Central memory CD4-positive, alpha-beta T cell (primary cell): ENCODE data around the gene UBFD1.
"Not testable (repeated sequence)": the region's sequence is repeated elsewhere in the genome, so short reads cannot be mapped to it uniquely, and the experiment has no call there.

Experiments used
- DNase-seq: peaks from one replicate; pipeline ENCODE4 v3.0.0; 2022

UBFD1 gene

DNA sequence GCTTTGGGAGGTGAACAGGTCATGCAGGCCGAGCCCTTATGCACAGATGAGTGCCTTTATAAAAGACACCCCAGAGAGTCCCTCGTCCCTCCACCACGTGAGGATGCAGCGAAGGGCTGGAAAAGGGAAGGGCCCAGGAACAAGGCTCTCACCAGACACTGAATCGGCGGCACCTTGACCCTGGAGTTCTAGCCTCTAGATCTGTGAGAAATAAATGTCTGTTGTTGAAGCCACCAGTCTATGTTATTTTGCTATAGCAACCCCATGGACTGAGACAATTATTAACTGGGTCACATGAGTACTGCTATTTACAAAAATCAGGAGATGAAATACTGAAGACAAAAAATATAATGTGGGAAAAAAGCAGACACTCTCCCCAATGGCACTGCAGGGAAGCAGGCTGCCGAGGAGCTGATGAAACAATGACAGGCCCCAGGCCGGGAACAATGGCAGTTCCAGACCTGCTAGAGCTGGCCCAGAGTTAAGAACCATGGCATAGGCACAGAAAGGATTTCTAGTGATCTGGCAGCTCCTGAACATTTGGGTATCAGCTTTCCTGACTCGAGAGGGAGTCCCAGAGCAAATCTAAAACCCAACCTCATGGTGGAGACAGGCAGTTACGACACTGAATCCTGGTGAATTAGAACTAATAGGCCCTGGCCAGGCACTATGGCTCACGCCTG, 29.4 kb upstream of the UBFD1 start:
- DNase-seq, result no peak

DNA sequence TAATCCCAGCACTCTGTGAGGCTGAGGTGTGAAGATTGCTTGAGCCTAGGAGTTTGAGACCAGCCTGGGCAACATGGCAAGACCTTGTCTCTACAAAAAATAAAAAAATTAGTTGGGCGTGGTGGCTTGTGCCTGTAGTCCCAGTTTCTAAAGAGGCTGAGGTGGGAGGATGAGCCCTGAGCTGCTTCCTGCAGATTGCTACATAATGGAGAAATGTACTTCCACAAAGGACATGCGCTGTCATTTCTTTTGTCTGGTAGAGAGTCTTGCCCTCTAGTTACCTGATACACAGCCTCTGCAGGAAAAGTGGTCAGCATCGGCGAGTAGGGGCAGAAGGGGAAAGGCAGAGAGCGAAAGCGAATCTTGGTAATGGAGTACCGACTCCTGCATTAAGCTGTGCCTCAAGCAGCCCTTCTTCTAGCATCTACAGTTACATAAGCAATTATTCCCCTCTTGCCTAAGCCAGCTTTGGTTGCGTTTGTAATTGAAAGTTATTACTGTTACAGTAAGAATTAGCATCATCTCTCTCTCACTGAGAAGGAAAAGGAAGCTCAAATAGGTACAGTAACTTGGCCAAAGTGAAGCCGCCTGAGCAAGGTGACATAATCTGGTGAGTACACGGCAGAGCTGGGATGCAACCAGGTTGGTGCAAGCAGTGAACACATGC, 28.8 kb upstream of the UBFD1 start:
- DNase-seq, result no peak

DNA sequence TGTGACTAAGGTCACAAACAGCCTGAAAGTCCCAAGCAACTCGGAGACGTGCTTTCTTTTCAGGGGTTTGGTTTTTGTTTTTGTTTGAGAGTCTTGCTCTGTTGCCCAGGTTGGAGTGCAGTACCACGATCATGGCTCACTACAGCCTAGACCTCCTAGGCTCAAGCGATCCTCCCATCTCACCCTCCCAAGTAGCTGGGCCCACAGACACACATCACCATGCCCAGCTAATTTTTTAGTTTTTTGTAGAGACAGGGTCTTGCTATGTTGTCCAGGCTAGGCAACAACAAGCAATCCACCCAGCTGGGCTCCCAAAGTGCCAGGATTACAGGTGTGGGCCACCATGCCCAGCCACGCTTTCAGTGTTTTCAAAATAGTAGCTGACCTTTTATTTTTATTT, 27.5 kb upstream of the UBFD1 start:
- no peak for DNase-seq

DNA sequence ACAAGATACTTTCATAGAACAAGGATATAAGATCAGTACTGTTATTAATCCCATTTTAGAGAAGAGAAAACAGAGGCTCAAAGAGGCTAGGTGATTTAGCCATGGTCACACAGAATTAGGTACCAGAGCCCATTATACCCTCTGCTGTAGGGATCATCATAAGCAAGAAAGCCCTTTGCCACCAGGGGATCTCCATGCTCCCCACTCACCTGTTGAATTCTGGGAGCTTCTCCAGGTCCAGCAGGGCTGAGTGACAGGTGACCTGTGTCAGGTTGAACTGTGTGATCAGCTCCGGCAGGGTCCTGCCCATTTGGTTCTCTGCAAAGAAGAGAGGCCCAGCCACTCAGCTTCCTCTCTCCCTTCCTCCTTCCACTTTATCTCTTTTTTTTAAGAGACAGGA, 25.1 kb upstream of the UBFD1 start:
- DNase-seq, result no peak

DNA sequence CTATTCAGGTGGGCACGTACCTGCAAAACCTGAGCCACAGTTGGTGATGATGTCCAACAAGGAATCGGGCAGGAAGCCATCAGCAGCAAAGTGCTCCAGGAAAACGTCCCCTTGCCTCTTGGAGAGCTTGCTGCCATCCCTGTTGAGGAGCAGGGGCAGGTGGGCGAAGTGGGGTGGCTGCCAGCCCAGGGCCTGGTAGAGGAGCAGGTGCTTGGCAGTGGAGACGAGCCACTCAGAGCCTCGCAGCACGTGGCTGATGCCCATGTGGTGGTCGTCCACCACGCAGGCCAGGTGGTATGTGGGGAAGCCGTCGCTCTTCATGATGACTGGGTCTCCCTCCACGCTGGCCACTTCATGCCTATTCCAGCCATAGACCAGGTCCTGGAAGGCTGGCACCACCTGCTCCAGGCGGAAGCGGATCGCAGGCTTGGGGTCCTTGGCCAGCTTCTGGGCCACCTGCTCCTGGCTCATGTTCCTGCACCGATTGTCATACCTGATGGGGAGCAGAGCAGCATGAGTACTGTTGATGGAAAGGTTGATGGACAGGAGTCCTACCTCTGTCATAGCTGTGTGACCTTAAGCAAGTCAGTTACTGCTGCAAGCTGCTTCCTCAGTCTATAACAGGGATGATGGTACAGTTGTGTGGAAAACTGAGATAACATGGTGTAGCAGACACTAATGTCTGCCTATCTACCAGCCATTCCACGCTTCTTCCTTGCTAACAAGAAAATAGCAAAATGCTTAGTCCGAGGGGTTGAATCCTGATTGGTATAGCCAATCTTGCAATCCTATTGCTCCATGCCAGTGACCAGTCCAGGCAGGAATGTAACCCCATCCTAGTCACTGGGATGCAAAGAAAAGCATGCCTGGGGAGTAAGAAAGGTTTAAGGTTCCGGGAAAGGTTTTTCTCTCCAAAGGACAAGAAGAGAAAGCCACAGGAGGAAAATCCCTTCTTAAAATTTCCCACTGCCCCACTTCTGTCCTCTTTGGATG, 22.4 kb upstream of the UBFD1 start:
- no peak for DNase-seq

DNA sequence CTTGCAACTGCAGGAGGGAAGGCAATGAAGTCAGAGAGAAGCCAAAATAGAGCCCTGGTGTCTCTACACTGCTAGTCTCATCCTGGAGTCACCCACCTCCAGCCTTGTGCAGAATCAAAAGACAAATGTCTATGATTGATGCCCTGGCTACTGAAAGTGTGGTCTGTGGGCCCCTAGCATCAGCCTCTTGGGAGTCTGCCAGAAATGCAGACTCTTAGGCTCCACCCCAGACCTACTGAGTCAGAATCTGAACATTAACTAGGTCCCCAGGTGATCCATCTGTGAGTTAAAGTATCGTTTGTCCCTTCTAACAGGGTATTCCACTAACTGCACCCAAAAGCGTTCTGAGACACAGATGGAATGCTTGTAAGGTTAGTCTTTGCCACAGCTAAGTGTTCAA, 21.6 kb upstream of the UBFD1 start:
- no peak for DNase-seq

DNA sequence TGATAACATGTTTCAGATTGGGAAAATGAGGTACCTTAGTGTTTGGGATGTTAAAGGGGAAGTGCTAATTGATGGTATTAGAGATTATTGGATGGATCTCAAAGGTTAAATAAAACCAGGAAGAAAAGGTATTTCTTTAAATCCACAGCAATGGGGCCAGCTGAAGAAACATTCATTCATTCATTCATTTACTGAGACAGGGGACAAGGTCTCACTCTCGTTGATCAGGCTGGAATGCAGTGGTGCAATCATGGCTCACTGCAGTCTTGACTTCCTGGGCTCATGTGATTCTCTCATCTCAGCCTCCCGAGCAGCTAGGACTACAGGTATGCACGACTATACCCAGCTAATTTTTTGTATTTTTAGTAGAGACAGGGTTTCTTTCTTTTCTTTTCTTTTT, 20.1 kb upstream of the UBFD1 start:
- DNase-seq, result no peak

DNA sequence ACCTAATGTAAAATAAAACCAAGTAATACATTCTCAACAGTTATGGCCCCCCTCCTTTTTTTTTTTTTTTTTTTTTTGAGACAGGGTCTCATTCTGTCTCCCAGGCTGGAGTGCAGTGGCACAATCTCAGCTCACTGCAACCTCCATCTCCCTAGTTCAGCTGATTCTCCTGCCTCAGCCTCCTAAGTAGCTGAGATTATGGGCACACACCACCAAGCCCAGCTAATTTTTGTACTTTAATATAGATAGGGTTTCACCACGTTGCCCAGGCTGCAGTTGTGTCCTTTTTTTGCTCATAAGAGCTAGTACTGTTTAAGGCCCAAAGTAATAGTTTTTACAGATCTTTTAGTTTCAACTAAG, 18.6 kb upstream of the UBFD1 start:
- no peak for DNase-seq

DNA sequence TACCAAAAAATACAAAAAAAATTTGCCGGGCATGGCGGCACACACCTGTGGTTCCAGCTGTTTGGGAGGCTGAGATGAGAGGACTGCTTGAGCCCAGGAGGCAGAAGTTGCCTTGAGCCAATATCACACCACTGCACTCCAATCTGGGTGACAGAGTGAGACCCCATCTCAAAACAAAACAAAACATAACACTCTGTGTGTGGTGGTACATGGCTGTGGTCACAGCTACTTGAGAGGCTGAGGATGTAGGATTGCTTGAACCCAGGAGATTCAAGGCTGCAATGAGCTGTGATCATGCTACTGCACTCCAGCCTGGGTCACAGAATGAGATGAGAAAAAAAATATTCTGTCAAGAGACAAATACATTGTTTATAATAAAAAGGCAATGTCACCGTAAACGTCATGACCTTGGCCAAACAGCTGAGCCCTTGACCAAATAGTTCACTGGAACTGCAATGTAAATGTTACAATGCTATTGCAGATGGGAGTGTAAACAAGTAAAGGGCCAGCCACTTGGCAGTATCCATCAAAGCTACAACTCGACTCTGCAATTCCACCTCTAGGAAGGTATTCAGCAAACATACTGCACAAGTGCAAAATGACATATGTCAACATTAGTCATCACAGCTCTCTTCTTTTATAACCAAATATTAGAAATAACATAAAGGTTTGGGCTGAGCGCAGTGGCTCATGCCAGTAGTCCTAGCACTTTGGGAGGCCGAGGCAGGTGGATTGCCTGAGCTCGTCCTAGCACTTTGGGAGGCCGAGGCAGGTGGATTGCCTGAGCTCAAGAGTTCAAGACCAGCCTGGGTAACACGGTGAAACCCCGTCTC, 17.3 kb upstream of the UBFD1 start:
- no peak for DNase-seq

DNA sequence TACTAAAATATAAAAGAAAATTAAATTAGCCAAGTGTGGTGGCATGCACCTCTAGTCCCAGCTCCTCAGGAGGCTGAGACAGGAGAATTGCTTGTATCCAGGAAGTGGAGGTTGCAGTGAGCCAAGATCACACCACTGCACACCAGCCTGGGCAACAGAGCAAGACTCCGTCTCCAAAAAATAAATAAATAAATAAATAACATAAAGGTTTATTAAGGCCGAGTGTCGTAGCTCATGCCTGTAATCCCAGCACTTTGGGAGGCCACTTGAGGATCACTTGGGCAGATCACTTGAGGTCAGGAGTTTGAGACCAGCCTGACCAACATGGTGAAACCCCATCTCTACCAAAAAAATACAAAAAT, 16.7 kb upstream of the UBFD1 start:
- not testable (repeated sequence) for DNase-seq

DNA sequence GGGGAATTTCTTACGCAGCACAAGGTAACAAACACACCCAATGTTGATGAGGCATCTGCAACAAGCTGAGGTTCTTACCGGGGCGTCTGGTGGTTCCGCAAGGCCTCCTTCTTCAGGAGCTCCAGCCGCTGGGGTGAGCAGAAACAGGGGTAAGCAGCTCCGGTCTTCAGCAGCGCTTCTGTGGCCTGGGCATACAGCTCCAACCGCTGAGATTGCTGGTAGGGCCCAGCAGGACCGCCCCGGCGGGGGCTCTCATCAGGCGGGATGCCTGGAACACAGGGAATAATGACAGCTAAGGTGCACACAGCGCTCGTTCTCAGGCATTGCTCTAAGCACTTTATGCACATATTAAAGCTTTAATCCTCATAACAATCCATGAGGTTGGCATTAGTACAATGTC, 13.1 kb upstream of the UBFD1 start:
- DNase-seq, result no peak

DNA sequence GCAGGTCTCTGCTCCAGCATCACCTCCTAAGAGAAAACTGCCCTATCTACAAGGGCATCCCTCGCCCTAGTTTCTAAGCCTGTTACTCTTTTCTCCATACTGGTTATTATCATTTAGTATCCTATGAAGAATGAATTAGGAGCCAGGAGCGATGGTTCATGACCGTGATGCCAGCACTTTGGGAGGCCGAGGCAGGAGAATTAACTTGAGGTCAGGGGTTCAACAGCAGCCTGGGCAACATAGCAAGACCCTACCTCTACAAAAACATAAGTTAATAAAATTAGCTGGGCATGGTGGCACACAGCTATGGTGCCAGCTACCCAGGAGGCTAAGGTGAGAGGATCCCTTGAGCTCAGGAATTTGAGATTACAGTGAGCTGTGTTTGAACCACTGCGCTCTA, 7.6 kb upstream of the UBFD1 start:
- no peak for DNase-seq

DNA sequence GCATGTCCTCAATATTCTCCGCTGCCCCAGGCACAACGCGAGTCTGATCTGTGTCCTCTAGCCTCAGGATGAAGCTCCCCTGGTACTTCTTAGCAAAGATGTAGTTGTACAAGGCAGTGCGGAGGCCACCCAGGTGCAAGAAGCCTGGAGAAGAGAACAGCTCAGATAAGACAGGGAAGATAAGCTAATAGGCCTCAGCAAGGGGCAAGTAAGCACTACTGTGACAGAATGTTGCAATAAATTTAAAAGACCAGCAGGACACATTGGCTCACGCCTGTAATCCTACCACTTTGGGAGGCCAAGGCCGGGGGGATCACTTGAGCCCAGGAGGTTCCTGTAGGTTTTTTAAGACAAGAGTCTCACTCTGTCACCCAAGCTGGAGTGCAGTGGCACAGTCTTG, 5.4 kb upstream of the UBFD1 start:
- DNase-seq, result no peak

DNA sequence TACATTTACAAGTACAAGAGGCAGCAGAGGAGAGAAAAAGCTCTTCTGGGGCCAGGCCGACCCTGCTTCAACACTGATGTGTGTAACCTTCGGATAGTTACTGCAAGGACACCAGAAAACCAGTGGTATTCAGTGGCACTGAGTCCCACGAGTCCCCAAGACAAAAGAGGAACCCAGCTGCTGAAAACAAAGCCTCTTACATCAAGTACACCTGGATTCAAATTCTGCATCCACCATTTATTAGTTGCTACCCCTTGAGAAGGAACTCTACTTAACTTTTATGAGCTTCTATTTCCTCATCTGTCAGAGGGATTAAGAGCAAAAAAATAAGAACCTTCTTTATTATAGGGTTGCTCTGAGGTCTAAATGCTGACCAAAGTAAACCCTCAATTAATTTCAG, 3.0 kb upstream of the UBFD1 start:
- no peak for DNase-seq

DNA sequence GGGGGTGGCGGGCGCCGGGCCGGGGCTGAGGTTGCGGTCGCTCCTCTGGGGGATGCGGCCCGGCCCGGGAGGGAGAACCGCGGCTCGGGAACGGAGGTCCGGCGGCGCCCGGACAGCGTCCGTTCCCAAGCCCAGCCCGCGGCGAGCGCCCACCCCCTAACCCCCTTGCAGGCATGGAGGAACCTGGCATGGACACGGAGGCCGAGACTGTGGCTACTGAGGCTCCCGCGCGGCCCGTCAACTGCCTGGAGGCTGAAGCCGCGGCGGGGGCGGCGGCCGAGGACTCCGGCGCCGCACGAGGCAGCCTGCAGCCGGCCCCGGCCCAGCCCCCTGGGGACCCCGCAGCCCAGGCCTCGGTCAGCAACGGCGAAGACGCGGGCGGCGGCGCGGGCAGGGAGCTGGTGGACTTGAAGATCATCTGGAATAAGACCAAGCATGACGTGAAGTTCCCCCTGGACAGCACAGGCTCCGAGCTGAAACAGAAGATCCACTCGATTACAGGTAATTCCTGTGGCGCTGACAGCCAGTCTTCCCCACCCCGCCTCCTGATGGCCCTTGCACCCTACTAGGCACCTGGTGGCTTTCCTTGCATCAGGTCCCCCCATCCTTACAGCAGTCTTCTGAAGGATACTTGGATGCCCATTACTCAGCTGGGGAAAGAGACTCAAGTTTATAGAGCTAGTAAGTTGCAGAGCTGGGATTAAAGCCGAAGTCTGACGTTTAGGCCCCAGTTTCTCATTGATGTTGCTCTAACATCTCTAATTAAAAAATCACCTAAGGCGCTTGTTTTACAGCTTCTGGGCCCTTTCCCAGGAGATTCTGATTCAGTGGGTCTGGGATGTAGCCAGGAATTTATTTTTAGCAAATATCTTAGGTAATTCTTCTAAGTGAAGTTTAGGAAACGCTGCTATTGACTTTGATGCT, 514 bp downstream of the UBFD1 start:
- DNase-seq, result no peak

DNA sequence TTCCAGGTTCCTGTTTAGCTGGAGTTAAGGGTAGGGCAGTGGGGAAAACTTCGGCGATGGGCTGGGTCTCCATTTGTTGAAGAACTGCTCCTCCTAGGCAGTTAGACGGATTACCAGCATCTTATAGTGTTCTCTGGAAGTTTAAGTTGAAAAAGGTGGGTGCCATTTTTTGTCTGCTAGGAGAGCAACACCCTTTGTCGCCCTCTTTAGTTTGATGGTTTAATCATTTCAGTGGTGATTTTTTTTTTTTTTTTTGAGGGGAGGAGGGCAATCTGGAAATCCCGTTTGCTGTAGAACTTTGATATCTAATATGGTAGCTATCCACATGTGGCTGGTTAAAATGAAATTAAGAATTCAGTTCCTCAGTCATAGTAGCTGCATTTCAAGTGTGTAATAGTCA, 4.1 kb downstream of the UBFD1 start:
- no peak for DNase-seq

DNA sequence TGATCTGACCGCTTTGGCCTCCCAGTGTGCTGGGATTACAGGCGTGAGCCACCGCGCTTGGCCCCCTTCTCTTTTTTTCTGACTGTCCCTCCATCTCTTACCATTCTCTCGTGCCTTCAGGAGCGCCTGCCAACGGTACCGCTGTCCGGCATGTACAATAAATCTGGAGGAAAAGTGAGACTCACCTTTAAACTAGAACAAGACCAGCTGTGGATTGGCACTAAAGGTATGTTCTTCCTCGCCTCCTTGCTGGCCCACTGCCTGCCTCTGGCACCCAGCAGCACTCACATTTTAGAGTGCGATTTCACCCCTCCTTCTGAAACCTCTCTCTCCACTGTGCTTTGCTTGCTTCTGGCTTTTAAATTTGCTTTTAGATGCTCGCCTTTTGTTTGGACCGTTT, 5.0 kb downstream of the UBFD1 start:
- no peak for DNase-seq

DNA sequence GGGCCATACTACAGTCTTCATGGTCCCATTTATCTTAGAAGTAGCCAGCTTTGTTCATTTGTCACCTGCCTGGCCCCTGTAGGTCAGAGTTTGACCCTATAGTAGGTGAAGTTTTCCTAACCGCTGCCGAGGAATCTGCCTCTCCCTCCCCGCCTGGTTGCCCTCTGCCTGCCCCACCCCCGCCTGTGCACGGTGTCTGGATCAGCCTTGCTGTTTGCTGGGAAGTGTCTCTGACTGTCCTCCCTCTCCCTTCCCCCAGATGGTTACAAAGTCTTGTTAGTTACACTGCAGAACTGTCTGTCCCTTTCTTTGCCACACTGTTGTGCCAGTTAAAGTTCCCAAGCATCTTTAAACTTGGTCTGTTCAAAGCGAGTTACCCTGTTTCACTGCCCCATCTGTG, 5.7 kb downstream of the UBFD1 start:
- DNase-seq, result no peak

DNA sequence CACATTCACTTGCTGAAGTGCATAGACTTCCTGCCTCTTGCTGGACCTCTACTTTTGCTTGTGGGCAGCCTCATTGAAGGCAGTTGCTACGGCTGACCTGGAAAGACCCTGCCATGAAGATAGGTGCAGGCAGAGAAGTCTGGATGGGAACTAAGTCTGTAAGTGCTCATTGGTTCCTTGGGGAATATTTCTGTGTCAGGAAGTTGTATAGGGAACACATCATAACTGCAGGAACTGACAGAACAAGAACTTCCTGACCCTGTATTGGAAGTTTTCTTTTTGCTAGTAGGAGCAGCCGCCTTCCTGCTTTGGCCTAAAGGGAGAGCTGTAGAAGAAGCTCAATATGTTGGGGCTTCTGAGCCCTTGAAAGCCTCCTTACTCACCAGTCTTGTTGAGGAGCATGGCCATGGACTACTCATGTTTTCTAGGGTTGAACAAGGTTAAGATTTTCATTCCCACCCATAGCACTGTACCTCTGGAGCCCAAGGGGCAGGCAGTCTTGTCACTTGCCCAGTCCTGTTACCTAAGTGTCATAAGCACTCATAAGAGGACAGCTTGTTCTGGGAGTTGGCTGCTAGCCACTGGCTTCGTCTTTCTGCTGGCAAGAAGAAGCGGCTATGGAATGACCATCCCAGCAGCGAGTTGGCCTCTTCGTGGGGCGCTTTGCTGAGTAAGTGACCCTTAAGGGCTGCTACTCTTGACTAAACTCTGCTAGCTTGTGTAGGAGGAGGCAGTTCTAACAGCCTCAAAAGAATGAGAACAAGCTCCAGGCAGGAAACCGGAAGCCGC, 7.2 kb downstream of the UBFD1 start:
- DNase-seq, result no peak

DNA sequence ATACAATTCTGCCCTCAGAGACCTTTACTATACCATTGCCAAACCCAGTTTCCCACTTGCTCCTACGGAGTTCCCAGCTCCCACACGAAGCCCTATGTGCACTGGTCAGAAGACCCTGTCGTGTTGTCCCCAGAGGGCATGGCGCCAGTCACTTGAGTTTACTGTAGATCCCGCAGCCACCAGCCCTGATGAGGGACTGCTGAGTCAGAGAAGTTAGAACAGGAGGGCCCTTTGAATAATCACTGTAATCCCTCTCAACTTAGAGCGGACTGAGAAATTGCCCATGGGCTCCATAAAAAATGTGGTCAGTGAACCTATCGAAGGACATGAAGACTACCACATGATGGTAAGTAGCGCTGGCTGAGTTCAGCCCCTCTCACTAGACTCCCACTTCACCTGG, 9.2 kb downstream of the UBFD1 start:
- DNase-seq, result no peak

DNA sequence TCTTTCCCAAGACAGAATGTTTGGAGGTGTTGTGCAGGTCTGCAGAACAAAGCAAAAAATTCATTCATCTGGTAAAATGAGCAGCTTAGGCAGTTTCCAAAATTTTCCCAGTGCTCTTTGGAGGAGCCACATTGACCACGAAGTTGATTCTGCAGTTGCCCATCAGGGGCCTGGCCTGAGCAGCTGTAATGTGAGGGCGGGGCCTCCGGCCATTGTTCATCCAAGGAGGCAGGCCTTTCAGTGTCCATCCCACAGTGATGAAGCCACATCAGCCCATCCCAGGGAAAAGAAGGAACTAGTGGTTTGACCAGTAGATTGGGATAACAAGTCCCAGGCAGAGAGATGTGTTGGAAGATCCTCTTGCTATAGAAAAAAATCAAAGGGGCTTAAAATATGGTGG, 10.1 kb downstream of the UBFD1 start:
- DNase-seq, result no peak
